Metanephros (tissue), 2 donors: Measurements from ENCODE around the gene CIAO2A. TPM values are rescaled to one million over a fixed set of nuclear protein-coding genes. Genes with fewer than 3 reads are reported as not detected.

Experiments used
- small RNA-seq: library from RNA; depleted of rRNA; stranded (forward); fragments of <200 nt; gene quantifications from one replicate; pipeline ENCODE3, GENCODE V24; 2014; ENCODE audit warnings: low replicate concordance
- total RNA-seq: library from RNA; depleted of rRNA; stranded (reverse); fragments of >200 nt; gene quantifications from one replicate; pipeline ENCODE4 v1.2.3, GENCODE V29; 2014

The CIAO2A gene, protein sequence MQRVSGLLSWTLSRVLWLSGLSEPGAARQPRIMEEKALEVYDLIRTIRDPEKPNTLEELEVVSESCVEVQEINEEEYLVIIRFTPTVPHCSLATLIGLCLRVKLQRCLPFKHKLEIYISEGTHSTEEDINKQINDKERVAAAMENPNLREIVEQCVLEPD
- 51.5 TPM for total RNA-seq

GRCh38 chr15:64093627-64094417 is at the start of gene CIAO2A:
TSS of gene CIAO2A (minus strand) at chr15:64093838. CDS start at chr15:64093768, 70 bp downstream.

GRCh38 chr15:64095795-64096667 is 2.4 kb upstream of the CIAO2A start, which contains the start of gene SNX1:
TSS of gene SNX1 (plus strand) at chr15:64095982. CDS start at chr15:64096014, 32 bp downstream.

DNA sequence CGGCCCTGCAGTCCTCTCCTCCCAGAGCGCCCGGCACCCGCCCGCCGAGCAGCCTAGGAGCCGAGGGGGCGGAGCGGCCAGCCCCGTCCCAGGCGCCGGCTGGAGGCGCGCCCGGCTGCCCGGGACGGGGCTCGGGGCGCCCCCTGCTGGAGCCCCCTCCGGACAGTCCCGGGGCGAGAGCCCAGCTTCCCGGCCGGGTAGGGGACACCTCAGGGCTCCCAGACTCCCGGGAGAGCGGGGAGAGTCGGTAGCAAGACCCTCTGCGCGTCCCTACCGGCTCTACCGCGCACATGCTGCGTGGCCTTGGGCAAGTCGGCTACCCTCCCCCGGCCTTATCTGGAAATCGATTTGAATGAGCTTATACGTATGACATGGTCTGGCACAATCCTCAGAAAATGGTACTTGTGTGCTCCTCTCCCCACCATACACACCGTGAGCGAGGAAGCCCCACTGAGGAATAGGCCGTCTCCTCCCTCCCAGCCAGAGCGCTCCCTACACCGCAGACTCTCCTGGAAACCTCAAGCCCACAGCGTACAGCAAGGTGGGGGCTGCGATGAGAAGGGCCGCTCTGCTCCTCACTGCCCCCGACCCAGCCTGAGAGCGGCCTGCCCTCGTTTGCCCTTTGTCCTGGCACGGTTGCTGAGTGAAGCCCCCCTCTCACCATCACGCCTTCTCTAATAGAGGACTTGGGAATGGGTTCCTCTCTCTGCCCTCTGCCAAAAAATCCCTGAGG is 47.1 kb downstream of the CIAO2A start, which contains the start of gene DAPK2:
Gene DAPK2, minus strand, starts transcription at position 65 of the 733 bp plus-strand sequence. CDS start 6,224 bp downstream, outside the sequence.

Small RNA genes within 50 kb of the gene (small RNA-seq; reads per million reads assigned to genes)
- gene RF00019: not detected

Other genes starting within 250 kb of the CIAO2A start
- 18.9 TPM for gene DAPK2, start 47.4 kb downstream of the CIAO2A start, total RNA-seq
- 84.7 TPM for gene SNX1, start 2.1 kb upstream of the CIAO2A start, total RNA-seq
- gene SNX22, start 57.9 kb upstream of the CIAO2A start, total RNA-seq: 1.7 TPM
- 229 TPM for gene PPIB, start 69.2 kb upstream of the CIAO2A start, total RNA-seq